Activated T-cell treated with anti-CD3 and anti-CD28 coated beads, Interleukin-2, amount 50 U/mL, for 72 hours (primary cell): ENCODE results near the gene ORMDL1. TPM values are rescaled to one million over a fixed set of nuclear protein-coding genes. Genes with fewer than 3 reads are reported as not detected.

Source experiments
- ATAC-seq, 2 donors: fragments of 150-1000 bp; cut with Tn5 transposase; replicated peaks in 1 of 2; 2 replicates each; pipeline ENCODE4 v1.10.0; 2021; ENCODE audit warnings: moderate library complexity in 2 of 2, mild to moderate bottlenecking in 1 of 2
- DNase-seq, 2 donors: peaks; one replicate each; pipeline ENCODE4 v3.0.0; 2021 to 2022; ENCODE audit warnings: mixed read lengths in 1 of 2
- H3K27ac Mint-ChIP-seq: one replicate; pipeline ENCODE4 v1.8.0; 2022; ENCODE audit warnings: mild to moderate bottlenecking, moderate library complexity, mixed read lengths
- H3K27me3 Mint-ChIP-seq: one replicate; pipeline ENCODE4 v1.8.0; 2022; ENCODE audit warnings: low read depth, mixed read lengths
- H3K36me3 Mint-ChIP-seq, 2 donors: one replicate each; pipeline ENCODE4 v1.8.0; 2022; ENCODE audit warnings: mixed read lengths in 2 of 2, mild to moderate bottlenecking in 1 of 2; ENCODE audit not compliant: insufficient read depth in 2 of 2
- H3K4me1 Mint-ChIP-seq: one replicate; pipeline ENCODE4 v1.8.0; 2022; ENCODE audit warnings: low read depth, mixed read lengths
- H3K4me3 Mint-ChIP-seq, 2 donors: one replicate each; pipeline ENCODE4 v1.8.0; 2022; ENCODE audit warnings: mild to moderate bottlenecking in 2 of 2, mixed read lengths in 2 of 2, moderate library complexity in 2 of 2
- H3K9me3 Mint-ChIP-seq, 2 donors: one replicate each; pipeline ENCODE4 v1.8.0; 2022; ENCODE audit warnings: mixed read lengths in 2 of 2
- total RNA-seq, 2 donors: library from RNA; stranded (reverse); gene quantifications; one replicate each; pipeline ENCODE4 v1.2.3, GENCODE V29; 2022

Gene ORMDL1
- total RNA-seq, 2 donors from 2014 or later, result 101 to 121 TPM

- H3K4me3 Mint-ChIP-seq, result no peak overlapping the region
- H3K9me3 Mint-ChIP-seq, result no peaks in the 10 kb centered on the region
- no peak for ATAC-seq
- no peak for DNase-seq
- H3K27me3 Mint-ChIP-seq, result no peaks in the 10 kb centered on the region
- H3K4me1 Mint-ChIP-seq, result peaks cover 16% of the 10 kb centered on the region
- H3K36me3 Mint-ChIP-seq, result peaks cover 3 to 8% of the 10 kb centered on the region in 2 donors
- H3K27ac Mint-ChIP-seq, result no peak overlapping the region
Observed at GRCh38 chr2:189799030-189799331, 14.8 kb upstream of the ORMDL1 start.

GRCh38 chr2:189798312-189799029, 14.3 kb upstream of the ORMDL1 start:
- Mint-ChIP-seq H3K36me3 (peaks cover 3 to 8% of the 10 kb centered on the region in 2 donors), H3K4me1 (peaks cover 16% of the 10 kb centered on the region), H3K27ac (no peak overlapping the region), H3K9me3 (no peaks in the 10 kb centered on the region), H3K27me3 (no peaks in the 10 kb centered on the region), H3K4me3 (no peak overlapping the region)
- DNase-seq, result no peak
- ATAC-seq, result peak; percentile 48 to 56

GRCh38 chr2:189797902-189798301, 13.8 kb upstream of the ORMDL1 start:
- H3K4me1 Mint-ChIP-seq, result peaks cover 16% of the 10 kb centered on the region
- H3K9me3 Mint-ChIP-seq, result no peaks in the 10 kb centered on the region
- no peak overlapping the region for H3K27ac Mint-ChIP-seq
- H3K36me3 Mint-ChIP-seq, result peaks cover 3 to 11% of the 10 kb centered on the region in 2 donors
- ATAC-seq (no peak), DNase-seq (no peak)
- H3K27me3 Mint-ChIP-seq, result no peaks in the 10 kb centered on the region
- H3K4me3 Mint-ChIP-seq, result no peak overlapping the region

- Mint-ChIP-seq H3K27ac (no peak overlapping the region), H3K27me3 (no peaks in the 10 kb centered on the region), H3K36me3 (peaks cover 7 to 16% of the 10 kb centered on the region in 2 donors), H3K4me1 (peaks cover 21% of the 10 kb centered on the region), H3K9me3 (no peaks in the 10 kb centered on the region), H3K4me3 (no peak overlapping the region)
- DNase-seq (no peak), ATAC-seq (no peak)
Observed at GRCh38 chr2:189794310-189794709, 10.2 kb upstream of the ORMDL1 start.

GRCh38 chr2:189791338-189792042, 7.4 kb upstream of the ORMDL1 start:
- Mint-ChIP-seq H3K27ac (peak overlapping the region; percentile 93), H3K4me3 (peak overlapping the region in 1 of 2 donors; percentile 73), H3K4me1 (peaks cover 20% of the 10 kb centered on the region), H3K27me3 (no peaks in the 10 kb centered on the region), H3K9me3 (no peaks in the 10 kb centered on the region), H3K36me3 (peaks cover 9 to 21% of the 10 kb centered on the region in 2 donors)
- ATAC-seq (peak in 1 of 2 donors; percentile 58), DNase-seq (peak in 1 of 2 donors; percentile 15)

GRCh38 chr2:189783451-189783926, 650 bp downstream of the ORMDL1 start:
- ATAC-seq, result no peak
- peaks cover 23 to 46% of the 10 kb centered on the region in 2 donors for H3K36me3 Mint-ChIP-seq
- no peaks in the 10 kb centered on the region for H3K9me3 Mint-ChIP-seq
- H3K27me3 Mint-ChIP-seq, result no peaks in the 10 kb centered on the region
- H3K4me3 Mint-ChIP-seq, result peak overlapping the region; percentile 92 to 95
- H3K4me1 Mint-ChIP-seq, result peaks cover 62% of the 10 kb centered on the region
- peak overlapping the region; percentile 96 for H3K27ac Mint-ChIP-seq
- DNase-seq, result peak in 1 of 2 donors; percentile 11

- Mint-ChIP-seq H3K27me3 (no peaks in the 10 kb centered on the region), H3K4me3 (peak overlapping the region; percentile 92 to 95), H3K4me1 (peaks cover 56% of the 10 kb centered on the region), H3K9me3 (no peaks in the 10 kb centered on the region), H3K36me3 (peaks cover 20 to 48% of the 10 kb centered on the region in 2 donors), H3K27ac (peak overlapping the region; percentile 99)
- DNase-seq, result peak; percentile 35 to 39
- ATAC-seq, result peak in 1 of 2 donors; percentile 8
Observed at GRCh38 chr2:189782221-189782671, 1.9 kb downstream of the ORMDL1 start.

- DNase-seq (no peak), ATAC-seq (no peak)
- no peaks in the 10 kb centered on the region for H3K9me3 Mint-ChIP-seq
- no peaks in the 10 kb centered on the region for H3K4me1 Mint-ChIP-seq
- H3K27me3 Mint-ChIP-seq, result no peaks in the 10 kb centered on the region
- H3K36me3 Mint-ChIP-seq, result peaks cover 2 to 9% of the 10 kb centered on the region in 2 donors
- no peak overlapping the region for H3K4me3 Mint-ChIP-seq
- peak overlapping the region; percentile 73 for H3K27ac Mint-ChIP-seq
Observed at GRCh38 chr2:189772212-189772611, 11.9 kb downstream of the ORMDL1 start.

- H3K9me3 Mint-ChIP-seq, result no peaks in the 10 kb centered on the region
- H3K4me3 Mint-ChIP-seq, result no peak overlapping the region
- no peak overlapping the region for H3K27ac Mint-ChIP-seq
- DNase-seq, result no peak
- no peaks in the 10 kb centered on the region for H3K4me1 Mint-ChIP-seq
- no peak for ATAC-seq
- no peaks in the 10 kb centered on the region for H3K27me3 Mint-ChIP-seq
- peaks cover 0 to 20% of the 10 kb centered on the region in 2 donors for H3K36me3 Mint-ChIP-seq
Observed at GRCh38 chr2:189770590-189771322, 13.4 kb downstream of the ORMDL1 start.

- peaks cover 0 to 12% of the 10 kb centered on the region in 2 donors for H3K36me3 Mint-ChIP-seq
- no peaks in the 10 kb centered on the region for H3K27me3 Mint-ChIP-seq
- no peaks in the 10 kb centered on the region for H3K9me3 Mint-ChIP-seq
- peaks cover 18% of the 10 kb centered on the region for H3K4me1 Mint-ChIP-seq
- ATAC-seq (no peak), DNase-seq (no peak)
- peak overlapping the region; percentile 94 to 95 for H3K4me3 Mint-ChIP-seq
- H3K27ac Mint-ChIP-seq, result peak overlapping the region; percentile 96
Observed at GRCh38 chr2:189763908-189764661, 20.1 kb downstream of the ORMDL1 start.

GRCh38 chr2:189762551-189763298, 21.4 kb downstream of the ORMDL1 start, which contains the start of gene OSGEPL1:
Gene OSGEPL1, minus strand, starts transcription at chr2:189762792. Its CDS starts 1,152 bp downstream, at chr2:189761640.
- DNase-seq (peak; percentile 92 to 95), ATAC-seq (peak; percentile 98)
- H3K27ac Mint-ChIP-seq, result peak within 1 kb of the TSS; percentile 100
- H3K4me3 Mint-ChIP-seq, result peak within 1 kb of the TSS; percentile 94 to 95
- no peaks in the 10 kb centered on the region for H3K9me3 Mint-ChIP-seq
- no peaks in the 10 kb centered on the region for H3K27me3 Mint-ChIP-seq
- H3K4me1 Mint-ChIP-seq, result peaks cover 18% of the 10 kb centered on the region
- H3K36me3 Mint-ChIP-seq, result peaks cover 0 to 12% of the 10 kb centered on the region in 2 donors

- Mint-ChIP-seq H3K9me3 (no peaks in the 10 kb centered on the region), H3K4me3 (peak overlapping the region; percentile 94 to 95), H3K4me1 (peaks cover 18% of the 10 kb centered on the region), H3K27ac (peak overlapping the region; percentile 100), H3K36me3 (peaks cover 0 to 11% of the 10 kb centered on the region in 2 donors), H3K27me3 (no peaks in the 10 kb centered on the region)
- DNase-seq (no peak), ATAC-seq (no peak)
Observed at GRCh38 chr2:189762229-189762550, 21.9 kb downstream of the ORMDL1 start.
